K562 treated with DMSO at 1 percent for 48 hours (cell line): ENCODE results near the gene OR8H2. TPM values are rescaled to one million over a fixed set of nuclear protein-coding genes. Genes with fewer than 3 reads are reported as not detected.

Source experiments
- total RNA-seq: library from RNA; unstranded; fragments of 300-600 nt; gene quantifications from 2 replicates; pipeline ENCODE4 v1.2.3, GENCODE V29; 2022; ENCODE audit warnings: low replicate concordance; ENCODE audit errors: extremely low read depth

OR8H2 gene, protein sequence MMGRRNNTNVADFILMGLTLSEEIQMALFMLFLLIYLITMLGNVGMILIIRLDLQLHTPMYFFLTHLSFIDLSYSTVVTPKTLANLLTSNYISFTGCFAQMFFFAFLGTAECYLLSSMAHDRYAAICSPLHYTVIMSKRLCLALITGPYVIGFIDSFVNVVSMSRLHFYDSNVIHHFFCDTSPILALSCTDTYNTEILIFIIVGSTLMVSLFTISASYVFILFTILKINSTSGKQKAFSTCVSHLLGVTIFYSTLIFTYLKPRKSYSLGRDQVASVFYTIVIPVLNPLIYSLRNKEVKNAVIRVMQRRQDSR
- total RNA-seq = not detected in 2 replicates

DNA sequence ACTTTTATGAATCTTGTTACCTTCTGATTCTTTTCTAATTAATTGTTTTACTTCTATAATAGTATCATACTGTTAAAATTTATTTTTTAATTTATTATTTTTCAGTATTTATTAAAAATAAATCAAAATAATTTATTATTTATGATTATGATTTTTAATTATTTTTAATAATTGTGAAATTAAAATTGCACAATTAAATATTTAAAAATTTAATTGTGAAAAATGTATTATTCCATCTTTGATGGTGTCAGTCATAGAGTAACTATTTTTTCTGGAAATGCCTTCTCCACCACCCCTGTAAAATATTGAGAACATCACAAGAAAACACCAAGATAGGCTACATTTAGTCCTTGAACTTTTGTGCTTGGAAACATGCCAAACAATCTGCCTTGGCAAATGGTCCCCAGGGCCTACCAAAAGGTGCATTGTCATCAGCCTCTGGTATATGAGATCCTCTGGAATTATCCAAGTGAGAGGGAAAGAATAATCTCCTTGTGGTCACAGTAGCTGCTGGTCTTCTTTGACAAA lies at the start of gene OR8H2:
TSS of gene OR8H2 (plus strand) at position 478 of the 528 bp plus-strand sequence. CDS start 1,356 bp downstream, outside the sequence.

DNA sequence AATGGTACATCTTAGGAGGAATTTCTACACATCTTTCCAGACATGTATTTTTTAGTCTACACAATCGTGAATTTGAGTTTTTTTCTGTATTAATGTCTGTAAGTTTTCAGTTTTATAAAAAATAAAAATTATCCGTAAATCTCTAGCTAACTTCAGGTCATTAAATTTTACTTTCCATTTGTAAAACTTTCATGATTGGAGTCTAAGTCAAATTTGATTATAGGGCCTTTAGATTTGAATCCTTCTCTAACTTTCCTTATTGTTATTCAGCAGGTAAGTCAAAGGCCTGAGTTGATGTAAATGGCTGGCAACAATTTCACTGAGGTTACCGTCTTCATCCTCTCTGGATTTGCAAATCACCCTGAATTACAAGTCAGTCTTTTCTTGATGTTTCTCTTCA lies 10.5 kb upstream of the OR8H2 start, which contains the start of gene OR8I2:
TSS of gene OR8I2 (plus strand) at position 301 of the 400 bp plus-strand sequence. CDS start at position 301, 0 bp downstream.

DNA sequence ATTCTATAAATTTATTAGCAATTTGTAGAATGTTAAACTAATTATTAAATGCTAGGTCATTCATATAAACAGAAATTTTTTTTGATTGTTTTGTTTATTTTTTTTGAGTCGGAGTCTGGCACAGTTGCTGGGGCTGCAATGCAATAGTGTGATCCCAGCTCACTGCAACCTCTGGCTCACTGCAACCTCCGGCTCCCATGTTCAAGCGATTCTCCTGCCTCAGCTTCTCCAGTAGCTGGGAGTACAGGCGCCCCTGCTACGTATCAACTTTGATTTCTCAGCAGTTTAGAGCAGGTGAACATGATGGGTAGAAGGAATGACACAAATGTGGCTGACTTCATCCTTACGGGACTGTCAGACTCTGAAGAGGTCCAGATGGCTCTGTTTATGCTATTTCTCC lies 18.6 kb downstream of the OR8H2 start, which contains the start of gene OR8H3:
TSS of gene OR8H3 (plus strand) at position 301 of the 400 bp plus-strand sequence. CDS start at position 301, 0 bp downstream.

DNA sequence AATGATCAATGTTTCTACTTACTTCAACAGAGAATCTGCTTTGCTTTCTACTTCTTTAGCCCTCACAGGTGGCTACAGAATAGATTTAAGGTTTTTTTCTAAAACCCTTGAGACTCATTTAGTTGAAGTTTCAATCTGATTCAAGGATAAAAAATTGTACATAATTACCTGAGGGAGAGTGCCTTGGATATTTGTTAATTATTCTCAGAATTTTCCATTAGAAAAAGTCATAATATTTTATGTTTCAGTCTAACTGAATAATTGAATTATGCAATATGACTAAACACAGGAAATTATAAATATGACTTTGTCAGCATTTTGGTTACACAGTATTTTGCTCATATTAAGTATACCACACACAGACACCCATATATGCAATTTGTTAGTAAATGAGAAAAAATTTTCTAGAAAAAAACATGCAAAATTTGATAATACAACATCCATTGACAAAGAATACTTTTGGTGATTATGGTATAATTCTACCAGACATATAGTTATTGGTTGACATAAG lies 36.7 kb downstream of the OR8H2 start, which contains the start of gene OR8J3:
TSS of gene OR8J3 (minus strand) at position 51 of the 511 bp plus-strand sequence. CDS start 2,483 bp downstream, outside the sequence.

Other genes starting within 250 kb of the OR8H2 start
- not detected in 2 replicates for gene TRIM51, start 220.4 kb upstream of the OR8H2 start, total RNA-seq
- not detected in 2 replicates for gene OR5W2, start 189.1 kb upstream of the OR8H2 start, total RNA-seq
- not detected in 2 replicates for gene OR5I1, start 167.3 kb upstream of the OR8H2 start, total RNA-seq
- gene OR10AG1, start 133.7 kb upstream of the OR8H2 start, total RNA-seq = not detected in 2 replicates
- gene OR5F1, start 109.1 kb upstream of the OR8H2 start, total RNA-seq = not detected in 2 replicates
- gene OR5AS1, start 76.0 kb upstream of the OR8H2 start, total RNA-seq = not detected in 2 replicates
- gene OR8I2, start 10.4 kb upstream of the OR8H2 start, total RNA-seq = not detected in 2 replicates
- gene OR8H3, start 18.7 kb downstream of the OR8H2 start, total RNA-seq = not detected in 2 replicates
- gene OR8J3, start 36.5 kb downstream of the OR8H2 start, total RNA-seq = not detected in 2 replicates
- gene OR8K5, start 56.6 kb downstream of the OR8H2 start, total RNA-seq = not detected in 2 replicates
- gene OR5J2, start 72.9 kb downstream of the OR8H2 start, total RNA-seq = not detected in 2 replicates
- gene OR5T2, start 130.6 kb downstream of the OR8H2 start, total RNA-seq = not detected in 2 replicates
- gene OR5T3, start 148.6 kb downstream of the OR8H2 start, total RNA-seq = not detected in 2 replicates
- gene OR5T1, start 170.5 kb downstream of the OR8H2 start, total RNA-seq = not detected in 2 replicates
- gene OR8H1, start 188.6 kb downstream of the OR8H2 start, total RNA-seq = not detected in 2 replicates
- not detected in 2 replicates for gene OR8K3, start 211.5 kb downstream of the OR8H2 start, total RNA-seq
- gene OR8K1, start 242.4 kb downstream of the OR8H2 start, total RNA-seq = not detected in 2 replicates